Measurements from ENCODE around the gene FBLN7.
"Not testable (repeated sequence)": the region's sequence is repeated elsewhere in the genome, so short reads cannot be mapped to it uniquely, and the experiment has no call there.

FBLN7 gene

DNA sequence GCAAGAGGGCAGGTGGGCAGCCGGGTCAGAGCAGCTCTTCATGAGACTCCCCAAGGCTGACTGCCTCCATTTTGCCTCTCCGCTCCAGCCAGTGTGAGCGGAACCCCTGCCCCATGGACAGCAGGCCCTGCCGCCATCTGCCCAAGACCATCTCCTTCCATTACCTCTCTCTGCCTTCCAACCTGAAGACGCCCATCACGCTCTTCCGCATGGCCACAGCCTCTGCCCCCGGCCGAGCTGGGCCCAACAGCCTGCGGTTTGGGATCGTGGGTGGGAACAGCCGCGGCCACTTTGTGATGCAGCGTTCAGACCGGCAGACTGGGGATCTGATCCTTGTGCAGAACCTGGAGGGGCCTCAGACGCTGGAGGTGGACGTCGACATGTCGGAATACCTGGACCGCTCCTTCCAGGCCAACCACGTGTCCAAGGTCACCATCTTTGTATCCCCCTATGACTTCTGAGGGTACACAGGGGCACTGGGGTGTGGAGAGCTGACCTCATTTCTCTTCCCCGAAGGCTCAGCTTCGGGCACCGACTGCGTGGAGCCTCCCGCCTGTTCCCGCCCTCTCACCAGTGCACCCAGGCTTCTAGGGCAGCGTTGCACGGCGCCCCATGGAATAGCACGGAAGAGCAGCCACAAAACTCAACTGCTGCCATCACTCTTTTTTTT lies 49.0 kb downstream of the FBLN7 start:
- DNase-seq, result peak; percentile 44

DNA sequence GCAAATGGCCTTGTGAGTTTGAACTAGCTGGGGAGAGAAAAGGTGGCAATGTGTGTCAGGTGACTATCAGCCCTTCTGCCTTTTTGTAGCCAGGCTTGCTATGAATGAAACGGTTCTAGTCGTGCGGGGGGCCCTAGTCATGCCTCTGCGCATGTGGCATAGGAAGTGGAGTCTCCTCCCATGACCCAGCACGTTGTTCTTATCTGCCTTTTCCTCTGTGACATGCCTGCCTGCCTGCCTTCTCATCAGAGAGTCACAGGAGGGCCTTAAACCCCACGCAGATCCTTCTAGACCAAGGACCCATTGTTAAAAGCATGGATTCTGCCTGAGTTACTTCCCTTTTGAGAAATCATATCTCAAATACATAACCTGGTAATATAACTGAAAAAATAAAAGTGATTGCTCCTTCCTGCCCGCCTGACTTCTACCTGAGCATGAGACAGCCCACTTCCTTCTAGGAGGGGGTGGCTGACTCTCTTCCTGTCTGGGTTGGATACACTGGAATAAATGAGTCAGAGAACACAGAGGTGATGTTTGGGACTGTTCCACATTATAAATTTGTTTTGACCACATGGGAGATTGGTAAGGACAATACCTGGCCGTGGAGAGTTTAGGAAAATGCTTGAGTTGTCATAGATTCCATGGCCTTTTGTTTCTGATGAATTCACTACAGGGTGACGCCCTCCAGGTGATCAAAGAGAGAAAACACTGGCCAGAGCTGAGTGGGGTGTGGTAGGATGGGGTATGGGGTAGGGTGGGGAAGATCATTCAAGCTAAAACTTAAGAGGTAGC lies 49.8 kb downstream of the FBLN7 start:
- peak; percentile 79 for DNase-seq

DNA sequence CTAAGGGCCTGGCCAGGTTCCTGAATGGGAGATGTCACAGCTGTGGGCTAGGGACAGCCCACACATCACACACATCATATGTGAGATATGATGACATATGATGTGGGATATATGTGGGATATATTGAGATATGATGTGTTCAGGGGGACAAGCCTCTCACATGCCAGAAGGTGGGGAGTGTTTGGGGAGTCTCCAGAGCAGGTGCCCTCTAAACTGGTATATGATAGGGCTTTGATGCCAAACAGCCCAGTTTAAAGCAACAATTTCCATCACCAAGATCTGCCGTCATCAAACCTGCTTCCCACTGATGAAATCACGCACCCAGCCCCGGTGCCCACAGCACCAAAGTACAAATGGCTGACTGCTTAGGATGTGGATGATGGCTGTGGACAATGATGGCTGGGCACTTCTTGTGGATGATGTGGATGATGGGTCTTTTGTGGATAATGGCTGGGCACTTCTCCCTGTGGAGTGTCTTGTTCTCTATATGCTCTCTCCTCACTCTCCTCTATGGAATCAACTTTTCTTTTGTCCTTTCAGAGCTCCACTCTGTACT lies 50.9 kb downstream of the FBLN7 start:
- DNase-seq, result peak; percentile 29

DNA sequence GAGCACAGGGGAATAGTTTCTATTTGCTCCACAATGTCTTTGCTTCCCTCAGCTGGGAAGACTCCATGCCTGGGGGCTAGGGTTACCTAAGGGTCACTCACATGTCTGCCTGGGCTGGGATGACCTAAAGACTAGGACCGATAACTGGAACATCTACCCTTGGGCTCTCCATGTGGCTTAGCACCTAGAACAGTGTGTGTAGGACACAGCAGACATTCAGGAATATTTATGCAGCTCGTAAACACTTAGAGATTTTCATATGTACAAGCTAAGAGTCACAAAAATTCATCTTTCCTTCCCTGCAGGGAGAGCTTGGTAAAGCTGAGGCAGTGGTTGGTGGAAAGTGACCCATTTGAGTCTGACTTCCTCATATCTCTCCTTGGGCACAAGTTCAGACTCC lies 55.8 kb downstream of the FBLN7 start:
- no peak for DNase-seq

DNA sequence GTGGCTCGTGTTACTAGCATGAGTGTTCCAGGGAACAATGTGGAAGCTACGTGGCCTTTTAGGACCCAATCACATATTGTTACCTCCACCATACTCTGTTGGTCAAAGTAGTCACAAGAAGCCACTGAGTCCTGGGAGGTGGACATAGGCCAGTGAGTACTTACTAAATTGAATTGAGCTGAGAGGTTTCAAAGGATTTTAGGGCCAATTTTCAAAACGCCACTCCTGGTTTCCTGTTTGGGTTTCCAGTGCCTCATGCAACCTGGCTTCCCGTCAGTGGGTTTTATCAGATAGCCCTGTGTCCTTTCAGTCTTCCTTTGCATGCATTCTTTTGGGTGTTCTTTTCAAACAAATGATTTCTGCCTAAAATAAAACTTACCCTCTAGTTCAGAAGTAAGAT lies 56.3 kb downstream of the FBLN7 start:
- DNase-seq, result no peak

DNA sequence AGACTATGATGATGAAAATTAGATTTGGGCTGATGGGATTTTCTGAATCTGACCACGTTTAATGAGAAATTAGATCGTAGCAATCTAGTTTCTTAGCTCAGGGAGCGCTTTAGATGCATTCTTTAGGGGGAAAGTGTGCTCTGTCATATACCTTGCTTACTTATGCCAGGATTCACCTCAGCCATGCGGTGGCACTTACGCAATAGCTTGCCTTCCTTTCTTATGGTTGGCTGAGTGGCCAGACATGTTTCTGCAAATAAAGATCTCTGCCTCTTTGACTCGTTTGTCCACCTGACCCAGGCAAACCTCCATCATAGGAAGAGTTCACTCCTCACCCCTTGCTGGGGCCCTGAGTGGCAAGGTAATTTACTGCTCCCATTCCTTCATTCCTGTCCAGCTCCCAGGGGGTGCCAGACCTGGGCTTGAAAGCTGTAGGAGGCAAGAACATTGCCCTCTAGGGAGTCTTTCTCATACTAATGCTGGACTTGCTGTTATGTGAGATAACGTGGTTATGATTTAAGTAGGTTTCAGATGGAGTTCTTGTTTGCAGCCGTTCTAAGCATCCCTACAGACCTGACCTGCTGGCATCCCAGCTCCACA lies 57.1 kb downstream of the FBLN7 start:
- DNase-seq, result no peak

DNA sequence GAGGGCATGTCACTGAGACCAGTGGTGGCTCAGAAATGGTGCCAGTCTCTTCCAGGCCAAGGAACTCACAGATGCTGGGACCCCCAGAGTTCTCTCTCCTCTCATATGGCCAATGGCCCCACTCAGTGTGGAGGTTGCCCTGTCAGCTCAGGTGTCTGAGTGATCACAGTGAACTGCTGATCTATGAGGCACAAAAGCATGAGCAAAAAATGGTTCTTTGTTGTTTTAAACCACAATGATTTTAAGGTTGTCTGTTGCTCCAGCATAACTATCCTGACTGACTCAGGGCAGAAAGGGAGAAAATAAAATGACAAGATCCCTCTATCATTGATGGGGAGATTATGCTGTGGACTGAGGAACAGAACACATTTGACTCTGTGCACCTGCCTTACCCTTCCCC lies 57.8 kb downstream of the FBLN7 start:
- no peak for DNase-seq

DNA sequence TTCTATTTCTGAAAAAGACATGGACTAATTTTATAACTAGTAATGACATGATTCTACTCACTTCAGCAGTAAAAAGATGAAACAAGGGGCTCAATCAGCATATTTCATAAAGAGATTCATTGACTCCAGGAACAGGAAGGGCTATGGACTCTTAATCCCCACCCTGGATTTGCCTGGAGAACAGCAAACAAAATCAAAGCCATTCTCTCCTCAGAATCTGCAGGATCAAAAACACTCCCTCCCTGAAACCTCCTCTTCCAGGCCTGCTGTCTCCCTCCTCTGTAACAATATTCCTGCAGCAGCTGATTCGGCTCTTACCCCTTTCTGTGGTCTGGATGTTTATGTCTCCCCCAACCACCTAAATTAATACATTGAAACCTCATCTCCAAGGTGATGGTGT lies 59.7 kb downstream of the FBLN7 start:
- no peak for DNase-seq

DNA sequence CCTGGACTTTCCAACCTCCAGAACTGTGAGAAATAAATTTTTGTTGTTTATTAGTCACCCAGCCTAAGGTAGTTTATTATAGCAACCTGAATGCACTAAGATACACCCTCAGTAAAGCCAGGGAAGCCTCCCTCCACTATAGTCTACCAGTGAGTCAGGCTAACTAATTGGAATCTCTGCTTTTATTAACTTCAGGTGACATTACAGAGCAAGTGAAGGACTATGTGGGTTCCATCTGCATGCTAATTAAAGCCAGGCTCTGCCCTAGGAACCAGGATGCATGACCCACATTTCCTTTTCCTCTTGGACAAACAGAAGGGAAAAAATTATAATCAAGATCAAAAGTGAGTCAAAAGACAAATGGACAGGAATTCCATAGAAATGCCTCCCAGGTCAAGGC lies 60.6 kb downstream of the FBLN7 start:
- no peak for DNase-seq

DNA sequence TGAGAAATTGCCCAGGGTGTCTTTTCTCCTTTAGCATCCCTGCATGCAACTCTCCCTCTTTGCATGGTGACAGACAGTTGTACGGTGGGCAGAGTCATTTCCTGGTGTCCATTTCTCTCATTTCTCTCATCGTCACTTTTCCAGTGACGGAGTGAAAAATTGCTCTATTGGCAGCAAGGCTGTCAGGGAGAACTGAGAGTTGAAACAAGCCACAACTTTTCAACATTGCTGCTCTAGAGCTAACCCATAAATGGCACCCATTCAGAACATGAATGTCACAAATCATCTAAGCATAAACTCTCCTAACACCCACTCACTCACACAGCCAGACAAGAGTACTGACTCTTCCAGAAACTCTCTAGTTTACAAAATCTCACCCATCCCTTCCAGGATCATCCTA lies 61.0 kb downstream of the FBLN7 start:
- no peak for DNase-seq

DNA sequence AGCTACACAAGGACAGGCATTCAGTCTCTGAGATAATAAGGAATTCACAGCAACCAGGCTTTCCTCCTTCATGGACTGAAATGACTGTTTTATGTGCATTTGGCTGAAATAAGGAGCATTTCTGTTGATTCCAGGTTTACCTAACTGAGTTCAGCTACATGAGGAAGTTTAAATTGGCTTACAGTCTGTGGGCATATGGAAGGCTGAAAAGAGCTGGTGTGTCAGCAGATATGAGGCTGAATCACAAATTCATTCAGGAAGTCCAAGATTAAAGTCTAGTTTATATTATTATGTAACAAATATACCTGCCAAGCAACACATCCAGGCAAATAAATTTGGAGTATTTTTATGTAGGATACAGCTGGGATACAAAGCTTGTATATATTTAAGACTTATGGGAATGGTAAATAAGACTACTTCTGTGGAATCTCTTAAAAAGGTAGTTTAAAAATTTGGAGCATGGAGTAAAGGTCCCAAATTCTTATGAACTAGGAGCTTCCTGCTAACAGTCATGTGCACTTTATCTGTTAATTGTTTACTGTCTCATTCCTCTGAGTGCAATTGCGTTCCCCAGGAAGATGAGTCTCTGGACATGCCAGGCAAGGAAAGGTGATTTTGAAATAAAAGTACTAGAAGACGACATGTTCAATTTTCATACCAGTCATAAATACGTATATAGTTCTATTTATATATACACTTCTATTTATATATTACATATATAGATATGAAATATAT lies 63.7 kb downstream of the FBLN7 start:
- no peak for DNase-seq

DNA sequence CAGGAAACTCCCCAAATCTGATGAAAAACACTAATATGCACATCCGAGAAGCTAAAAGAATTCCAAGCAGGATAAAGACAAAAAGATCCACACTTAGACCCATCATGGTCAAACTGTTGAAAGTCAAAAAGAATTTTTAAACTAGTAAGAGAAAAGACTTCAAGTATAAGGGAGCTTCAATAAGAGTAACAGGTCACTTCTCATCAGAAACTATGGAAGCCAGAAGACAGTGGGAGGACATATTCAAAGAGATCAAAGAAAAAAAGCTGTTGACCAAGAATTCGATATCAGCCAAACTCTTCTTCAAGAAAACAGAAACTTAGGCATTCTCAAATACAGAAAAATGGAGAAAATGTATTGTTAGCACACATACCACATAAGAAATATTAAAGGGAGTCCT lies 66.2 kb downstream of the FBLN7 start:
- no peak for DNase-seq

DNA sequence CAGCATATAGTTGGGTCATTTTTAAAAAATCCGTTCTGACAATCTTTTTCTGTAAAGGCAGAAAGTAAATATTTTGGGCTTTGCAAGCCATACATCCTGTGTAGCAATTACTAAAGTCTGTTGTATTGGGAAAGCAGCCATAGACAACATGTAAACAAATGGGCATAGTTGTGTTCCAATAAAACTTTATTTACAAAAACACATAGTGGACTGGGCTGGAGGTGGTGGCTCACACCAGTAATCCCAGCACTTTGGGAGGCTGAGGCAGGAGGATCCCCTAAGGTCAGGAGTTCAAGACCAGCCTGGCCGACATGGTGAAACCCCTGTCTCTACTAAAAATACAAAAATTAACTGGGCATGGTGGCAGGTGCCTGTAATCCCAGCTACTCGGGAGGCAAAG lies 69.7 kb downstream of the FBLN7 start:
- DNase-seq, result not testable (repeated sequence)

DNA sequence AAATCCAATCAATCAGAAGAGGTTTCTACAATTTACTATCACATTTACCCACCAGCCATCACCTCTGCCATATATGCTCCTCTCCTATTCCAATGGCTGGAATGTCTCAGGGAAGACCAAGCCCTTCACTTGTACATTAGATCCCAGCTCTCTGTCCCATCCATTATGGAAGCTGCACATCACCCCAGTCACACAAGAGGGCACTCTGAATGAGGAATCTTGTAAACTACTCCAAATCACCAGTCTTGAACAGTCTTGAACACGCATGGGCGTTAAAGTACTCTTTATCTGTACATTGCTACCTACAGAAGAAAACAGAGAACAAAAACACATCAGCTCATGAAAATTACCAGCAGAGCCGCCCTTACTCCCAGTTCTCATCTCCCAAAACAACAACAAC lies 78.0 kb downstream of the FBLN7 start:
- DNase-seq, result no peak

DNA sequence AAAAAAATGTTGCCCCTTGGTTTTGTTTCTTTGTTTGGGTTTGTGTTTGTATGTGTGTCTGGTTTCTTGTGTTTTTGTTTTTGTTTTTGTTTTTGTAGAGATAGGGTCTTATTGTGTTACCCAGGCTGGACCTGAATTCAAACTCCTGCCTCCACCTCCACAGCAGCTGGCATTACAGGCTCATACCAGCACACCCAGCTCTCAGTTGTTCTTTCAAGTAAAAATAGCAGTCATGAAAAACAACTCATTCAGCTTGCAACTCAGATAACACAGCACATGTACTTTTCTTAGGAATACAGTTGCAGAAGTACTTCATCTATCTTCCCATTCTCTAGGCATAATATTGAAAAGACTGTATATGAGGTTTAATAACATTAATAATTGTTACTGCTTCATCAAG lies 79.7 kb downstream of the FBLN7 start:
- DNase-seq, result no peak

DNA sequence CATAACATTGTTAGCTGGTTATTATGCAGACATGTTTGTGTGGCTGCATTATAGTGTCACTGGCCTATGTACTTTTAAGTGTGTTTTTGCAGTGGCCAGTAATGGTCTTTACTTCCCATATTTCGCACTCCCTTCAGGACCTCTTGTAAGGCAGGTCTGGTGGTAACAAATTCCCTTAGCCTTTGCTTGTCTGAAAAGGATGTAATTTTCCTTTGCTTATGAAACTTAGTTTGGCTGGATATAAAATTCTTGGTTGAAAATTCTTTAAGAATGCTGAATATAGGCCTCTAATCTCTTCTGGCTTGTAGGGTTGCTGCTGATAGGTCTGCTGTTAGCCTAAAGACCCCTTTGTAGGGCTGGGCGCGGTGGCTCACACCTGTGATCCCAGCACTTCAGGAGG lies 82.0 kb downstream of the FBLN7 start:
- no peak for DNase-seq

DNA sequence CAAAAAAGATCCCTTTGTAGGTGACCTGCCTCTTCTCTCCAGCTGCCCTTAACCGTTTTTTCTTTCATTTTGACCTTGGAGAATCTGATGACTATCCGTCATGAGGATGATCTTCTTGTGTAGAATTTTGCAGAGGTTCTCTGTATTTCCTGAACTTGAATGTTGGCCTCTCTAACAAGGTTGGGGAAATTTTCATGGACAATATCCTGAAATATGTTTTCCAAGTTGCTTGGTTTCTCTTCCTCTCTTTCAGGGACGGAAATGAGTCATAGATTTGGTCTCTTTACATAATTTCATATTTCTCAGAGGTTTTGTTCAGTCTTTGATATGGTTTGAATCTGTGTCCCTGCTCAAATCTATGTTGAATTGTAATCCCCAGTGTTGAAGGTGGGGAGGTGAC lies 82.6 kb downstream of the FBLN7 start:
- no peak for DNase-seq

DNA sequence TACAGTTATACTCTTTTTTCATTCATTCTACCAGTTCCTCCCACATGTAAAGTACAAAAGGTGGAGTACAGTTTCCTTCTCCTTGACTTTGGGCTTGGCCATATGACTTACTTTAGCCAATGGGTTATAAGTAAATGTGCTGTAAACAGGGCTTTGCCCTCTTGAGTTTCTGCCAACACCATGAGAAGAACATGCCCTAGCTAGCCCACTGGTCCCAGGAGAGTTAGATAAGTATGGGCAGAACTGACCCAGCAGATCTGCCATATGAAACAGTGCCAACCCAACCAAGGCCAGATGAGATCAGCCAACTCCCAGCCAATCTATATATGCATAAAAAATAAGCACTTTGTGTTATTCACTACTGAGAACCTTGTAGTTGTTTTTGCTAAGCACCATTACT lies 91.2 kb downstream of the FBLN7 start:
- DNase-seq, result no peak

DNA sequence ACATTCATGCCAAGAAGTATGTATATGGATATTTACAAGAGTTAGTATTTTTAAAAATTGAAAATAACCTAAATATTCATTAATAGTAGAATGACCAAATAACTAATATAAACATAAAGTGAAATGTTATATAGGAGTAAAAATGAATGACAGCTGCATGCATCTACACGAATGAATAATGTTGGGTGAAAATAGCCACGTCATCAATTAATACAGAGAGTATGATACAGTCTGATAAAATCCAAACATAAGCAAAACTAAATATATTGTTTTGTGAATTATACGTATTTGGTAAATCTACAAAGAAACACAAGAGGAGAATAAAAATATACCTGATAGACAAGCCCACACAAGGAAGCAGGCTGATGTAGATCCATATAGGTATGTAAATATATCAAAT lies 92.2 kb downstream of the FBLN7 start:
- no peak for DNase-seq
